Activated CD4-positive, alpha-beta T cell treated with anti-CD3 and anti-CD28 coated beads, Interleukin-2, amount 10 ng/mL, durations not matched to agents 24 days and 14 days (primary cell): ENCODE measurements around the gene TBC1D30. TPM values are rescaled to one million over a fixed set of nuclear protein-coding genes. Genes with fewer than 3 reads are reported as not detected.

Source experiments
- DNase-seq: peaks from one replicate; pipeline ENCODE4 v3.0.0; 2022
- H3K27ac Mint-ChIP-seq: one replicate; pipeline ENCODE4 v1.8.0; 2022; ENCODE audit warnings: mild to moderate bottlenecking, mixed read lengths
- H3K27me3 Mint-ChIP-seq: one replicate; pipeline ENCODE4 v1.8.0; 2022; ENCODE audit warnings: mixed read lengths
- H3K36me3 Mint-ChIP-seq: one replicate; pipeline ENCODE4 v1.8.0; 2022; ENCODE audit warnings: low read depth, mild to moderate bottlenecking, mixed read lengths
- H3K4me1 Mint-ChIP-seq: one replicate; pipeline ENCODE4 v1.8.0; 2021; ENCODE audit warnings: mixed read lengths
- H3K4me3 Mint-ChIP-seq: one replicate; pipeline ENCODE4 v1.8.0; 2022; ENCODE audit warnings: mild to moderate bottlenecking, moderate library complexity, mixed read lengths
- H3K9me3 Mint-ChIP-seq: one replicate; pipeline ENCODE4 v1.8.0; 2021; ENCODE audit warnings: mixed read lengths
- intact Hi-C: fragments of 100-400 bp; cut with micrococcal nuclease; formaldehyde crosslinking; loops from one replicate; pipeline ENCODE4 v1.15.1; 2023
- total RNA-seq: library from RNA; stranded (reverse); gene quantifications from 2 replicates; pipeline ENCODE4 v1.2.3, GENCODE V29; 2022

TBC1D30 gene
- total RNA-seq, 1 donor from 2014 or later = 1.7 TPM

GRCh38 chr12:64916411-64917261, 92.2 kb downstream of the TBC1D30 start:
- Mint-ChIP-seq H3K9me3 (no peaks in the 10 kb centered on the region), H3K27ac (no peak overlapping the region), H3K4me1 (no peaks in the 10 kb centered on the region), H3K36me3 (no peaks in the 10 kb centered on the region), H3K27me3 (peaks cover 8% of the 10 kb centered on the region), H3K4me3 (no peak overlapping the region)
- DNase-seq = no peak
- intact Hi-C loops = no loop called here

- Mint-ChIP-seq H3K4me3 (no peak overlapping the region), H3K27me3 (peaks cover 7% of the 10 kb centered on the region), H3K4me1 (no peaks in the 10 kb centered on the region), H3K36me3 (no peaks in the 10 kb centered on the region), H3K27ac (no peak overlapping the region), H3K9me3 (no peaks in the 10 kb centered on the region)
- DNase-seq = no peak
- intact Hi-C loops = no loop called here
These were observed 93.9 kb downstream of the TBC1D30 start for GRCh38 chr12:64918344-64918743.

- H3K4me1 Mint-ChIP-seq = no peaks in the 10 kb centered on the region
These were observed 94.4 kb downstream of the TBC1D30 start for GRCh38 chr12:64918801-64919200.

GRCh38 chr12:64922853-64923252, 98.4 kb downstream of the TBC1D30 start:
- Mint-ChIP-seq H3K9me3 (no peaks in the 10 kb centered on the region), H3K27me3 (peaks cover 7% of the 10 kb centered on the region), H3K27ac (no peak overlapping the region), H3K4me1 (no peaks in the 10 kb centered on the region), H3K4me3 (no peak overlapping the region), H3K36me3 (no peaks in the 10 kb centered on the region)
- no peak for DNase-seq
- intact Hi-C loops = no loop called here

More at GRCh38 chr12:64918801-64919200, 94.4 kb downstream of the TBC1D30 start:
- peaks cover 6% of the 10 kb centered on the region for H3K27me3 Mint-ChIP-seq
- no peak for DNase-seq
- H3K27ac Mint-ChIP-seq = no peak overlapping the region
- intact Hi-C loops = no loop called here
- H3K4me3 Mint-ChIP-seq = no peak overlapping the region
- no peaks in the 10 kb centered on the region for H3K36me3 Mint-ChIP-seq
- H3K9me3 Mint-ChIP-seq = no peaks in the 10 kb centered on the region

- Mint-ChIP-seq H3K36me3 (no peaks in the 10 kb centered on the region), H3K4me1 (no peaks in the 10 kb centered on the region), H3K9me3 (no peaks in the 10 kb centered on the region), H3K27me3 (peaks cover 12% of the 10 kb centered on the region), H3K4me3 (no peak overlapping the region), H3K27ac (no peak overlapping the region)
- DNase-seq = no peak
- intact Hi-C loops = no loop called here
These were observed 99.1 kb downstream of the TBC1D30 start for GRCh38 chr12:64923536-64923935.

Other genes starting within 250 kb of the TBC1D30 start
- gene RASSF3, start 214.2 kb upstream of the TBC1D30 start, total RNA-seq = 40.8 and 43.1 TPM in 2 replicates
- 19.9 and 20.5 TPM in 2 replicates for gene GNS, start 65.2 kb upstream of the TBC1D30 start, total RNA-seq